Measurements from ENCODE around the gene MPZL2.

- TF ChIP-seq POLR2AphosphoS5 (IDR thresholded peaks at IDR 0.05) (no peak), CTCF (IDR thresholded peaks at IDR 0.05) (no peak)
Measured at GRCh38 chr11:118205606-118206378, 58.3 kb downstream of the MPZL2 start.
